ENCODE results near the gene SGCA.

DNA sequence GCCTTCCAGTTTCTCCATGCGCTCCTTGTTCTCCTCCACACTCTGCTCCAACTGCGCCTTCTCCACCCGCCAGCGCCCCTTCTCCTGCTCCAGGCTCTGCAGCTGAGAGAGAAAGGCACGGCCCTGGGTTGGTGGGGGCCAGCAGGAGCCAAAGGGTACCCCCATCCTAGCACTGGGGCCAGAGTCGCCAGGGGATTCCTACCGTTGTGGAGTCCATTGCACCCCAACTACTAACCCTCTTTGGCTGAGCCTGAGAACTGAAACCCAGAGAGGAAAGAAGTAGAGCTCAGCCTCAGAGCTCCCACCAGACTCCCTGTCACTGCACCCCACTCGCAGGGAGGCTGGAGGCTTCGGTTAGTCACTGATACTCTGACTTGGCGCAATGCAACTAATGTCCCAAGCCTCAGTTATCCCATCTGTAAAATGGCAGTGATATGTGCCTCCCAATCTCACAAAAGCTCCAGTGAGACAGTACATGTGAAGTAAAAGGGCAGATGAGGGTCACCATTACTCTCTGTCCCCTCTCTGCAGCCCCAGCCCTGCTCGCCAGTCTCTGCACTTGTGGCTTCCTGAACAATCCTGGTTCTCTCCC is 29.6 kb upstream of the SGCA start:
- TF ChIP-seq CTCF (IDR thresholded peaks at IDR 0.05) (no peak), POLR2A (IDR thresholded peaks at IDR 0.05) (no peak)

Measured in body of pancreas (tissue), 4 donors.